Breast epithelium (tissue), 3 donors: Measurements from ENCODE around the gene AXL.

Source experiments
- POLR2A ChIP-seq: fragments of 450-650 bp; IDR thresholded peaks from one replicate; pipeline ENCODE4 v1.6.1; 2016; ENCODE audit warnings: antibody characterized with exemption, mild to moderate bottlenecking, moderate library complexity
- POLR2AphosphoS5 ChIP-seq, 3 donors: sonication (generic); formaldehyde crosslinking; IDR thresholded peaks; one replicate each; pipeline ENCODE4 v1.6.1; 2017; ENCODE audit warnings: antibody characterized with exemption in 3 of 3
- TF ChIP-seq, protein P1 (sequence below), 3 donors: fragments of 450-650 bp; IDR thresholded peaks; one replicate each; pipeline ENCODE4 v1.5.1; 2016 to 2017; ENCODE audit warnings: antibody characterized with exemption in 3 of 3, mild to moderate bottlenecking in 3 of 3, moderate library complexity in 3 of 3

DNA sequence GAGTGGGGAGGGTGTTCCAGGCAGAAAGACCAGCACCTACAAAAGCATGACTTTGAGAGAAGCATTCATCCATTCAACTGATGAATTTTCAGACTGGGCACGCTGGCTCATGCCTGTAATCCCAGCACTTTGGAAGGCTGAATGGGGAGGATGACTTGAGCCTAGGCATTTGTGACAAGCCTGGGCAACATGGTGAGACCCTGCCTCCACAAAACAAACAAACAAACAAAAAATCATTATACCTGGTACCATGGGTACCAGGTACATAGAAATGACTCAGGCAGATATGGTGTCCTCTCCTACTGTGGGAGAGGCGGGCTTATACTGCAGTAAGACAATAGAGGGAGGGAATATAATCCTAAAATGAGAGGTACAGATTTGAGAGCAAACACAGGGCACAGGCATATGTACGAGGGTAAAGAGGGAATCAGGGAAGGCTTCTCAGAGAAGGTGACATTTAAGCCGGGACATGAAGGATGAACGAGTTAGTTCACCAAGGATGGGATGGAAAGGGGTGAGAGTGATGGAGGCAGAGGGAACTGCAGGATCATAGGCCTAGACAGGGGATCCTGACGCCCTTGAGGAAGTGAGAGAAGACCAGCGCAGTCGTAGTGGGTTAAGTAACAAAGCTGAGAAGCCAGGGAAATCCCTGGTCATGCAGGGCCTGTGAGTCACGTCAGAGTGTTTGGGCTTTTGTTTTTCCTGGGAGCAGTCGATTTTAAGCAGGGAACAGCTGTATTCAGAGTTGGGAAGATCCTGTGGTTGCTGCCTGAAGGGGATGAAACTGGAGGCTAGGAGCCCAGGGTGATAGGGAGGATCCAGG is 23.1 kb upstream of the AXL start:
- TF ChIP-seq, protein P1, sequence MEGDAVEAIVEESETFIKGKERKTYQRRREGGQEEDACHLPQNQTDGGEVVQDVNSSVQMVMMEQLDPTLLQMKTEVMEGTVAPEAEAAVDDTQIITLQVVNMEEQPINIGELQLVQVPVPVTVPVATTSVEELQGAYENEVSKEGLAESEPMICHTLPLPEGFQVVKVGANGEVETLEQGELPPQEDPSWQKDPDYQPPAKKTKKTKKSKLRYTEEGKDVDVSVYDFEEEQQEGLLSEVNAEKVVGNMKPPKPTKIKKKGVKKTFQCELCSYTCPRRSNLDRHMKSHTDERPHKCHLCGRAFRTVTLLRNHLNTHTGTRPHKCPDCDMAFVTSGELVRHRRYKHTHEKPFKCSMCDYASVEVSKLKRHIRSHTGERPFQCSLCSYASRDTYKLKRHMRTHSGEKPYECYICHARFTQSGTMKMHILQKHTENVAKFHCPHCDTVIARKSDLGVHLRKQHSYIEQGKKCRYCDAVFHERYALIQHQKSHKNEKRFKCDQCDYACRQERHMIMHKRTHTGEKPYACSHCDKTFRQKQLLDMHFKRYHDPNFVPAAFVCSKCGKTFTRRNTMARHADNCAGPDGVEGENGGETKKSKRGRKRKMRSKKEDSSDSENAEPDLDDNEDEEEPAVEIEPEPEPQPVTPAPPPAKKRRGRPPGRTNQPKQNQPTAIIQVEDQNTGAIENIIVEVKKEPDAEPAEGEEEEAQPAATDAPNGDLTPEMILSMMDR (IDR thresholded peaks at IDR 0.05) = no peak
- TF ChIP-seq POLR2AphosphoS5 (IDR thresholded peaks at IDR 0.05) (no peak), POLR2A (no peak)
